Measurements from ENCODE around the gene SLC40A1.

The SLC40A1 gene

GRCh38 chr2:189559579-189560272 lies 20.9 kb downstream of the SLC40A1 start:
- no peak for TF ChIP-seq POLR2AphosphoS5 (IDR thresholded peaks at IDR 0.05; ENCODE audit: low read depth, low read length)
- TF ChIP-seq POLR2A (IDR thresholded peaks at IDR 0.05; ENCODE audit: low read depth, low read length), result no peak
- no peak for TF ChIP-seq TAF1 (IDR thresholded peaks at IDR 0.05; ENCODE audit: borderline replicate concordance, low read depth, low read length)
- DNase-seq (ENCODE audit: insufficient read length), result no peak
- no peak for FAIRE-seq

DNA sequence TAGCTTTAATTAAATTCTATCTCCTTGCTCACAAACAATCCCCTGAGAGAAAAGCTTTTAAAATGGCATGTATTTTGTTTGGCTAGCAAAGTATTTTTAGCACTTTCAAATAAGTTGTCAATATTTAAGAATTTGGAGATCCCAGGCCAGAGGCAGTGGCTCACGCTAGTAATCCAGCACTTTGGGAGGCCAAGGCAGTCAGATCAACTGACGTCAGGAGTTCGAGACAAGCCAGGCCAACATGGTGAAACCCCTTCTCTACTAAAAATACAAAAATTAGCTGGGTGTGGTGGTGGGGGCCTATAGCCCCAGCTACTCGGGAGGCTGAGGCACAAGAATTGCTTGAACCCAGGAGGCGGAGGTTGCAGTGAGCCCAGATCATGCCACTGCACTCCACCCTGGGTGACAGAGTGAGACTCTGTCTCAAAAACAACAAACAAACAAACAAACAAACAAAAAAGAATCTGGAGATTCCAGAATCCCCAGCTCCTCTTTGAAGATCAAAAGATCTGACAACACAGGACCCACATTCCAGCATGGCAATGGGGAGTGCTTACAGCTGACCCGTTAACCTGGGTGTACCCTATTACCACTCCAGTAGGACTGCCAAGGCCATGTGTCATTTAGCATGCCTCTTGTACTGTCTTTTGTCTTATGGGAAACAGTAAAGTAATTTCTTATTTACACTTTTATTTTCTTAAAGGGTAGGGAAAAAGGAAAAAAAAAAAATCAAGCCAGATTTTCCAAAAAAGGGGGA lies 21.9 kb downstream of the SLC40A1 start:
- DNase-seq (ENCODE audit: insufficient read length) (no peak), FAIRE-seq (no peak)
- TF ChIP-seq POLR2A (IDR thresholded peaks at IDR 0.05; ENCODE audit: low read depth, low read length) (no peak), POLR2AphosphoS5 (IDR thresholded peaks at IDR 0.05; ENCODE audit: low read depth, low read length) (no peak), TAF1 (IDR thresholded peaks at IDR 0.05; ENCODE audit: borderline replicate concordance, low read depth, low read length) (no peak)

GRCh38 chr2:189557373-189557772 lies 23.2 kb downstream of the SLC40A1 start:
- DNase-seq (ENCODE audit: insufficient read length) (no peak), FAIRE-seq (no peak)
- TF ChIP-seq POLR2AphosphoS5 (IDR thresholded peaks at IDR 0.05; ENCODE audit: low read depth, low read length) (no peak), POLR2A (IDR thresholded peaks at IDR 0.05; ENCODE audit: low read depth, low read length) (no peak), TAF1 (IDR thresholded peaks at IDR 0.05; ENCODE audit: borderline replicate concordance, low read depth, low read length) (no peak)

DNA sequence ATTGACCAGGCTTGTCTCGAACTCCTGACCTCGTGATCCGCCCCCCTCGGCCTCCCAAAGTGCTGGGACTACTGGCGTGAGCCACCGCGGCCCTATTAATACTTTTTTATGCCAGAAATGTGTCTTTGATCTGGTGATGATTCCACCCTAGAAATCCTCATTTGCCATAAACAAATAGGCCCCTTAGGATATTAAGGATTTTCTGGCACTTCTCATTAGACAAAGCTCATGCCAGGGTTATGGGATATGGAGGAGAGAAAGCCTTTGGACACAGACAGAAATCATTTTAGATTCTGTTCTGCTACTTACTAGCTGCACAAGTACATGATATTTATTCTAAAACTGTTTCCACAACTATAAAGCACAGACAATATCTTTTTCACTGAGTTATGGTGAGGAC lies 24.1 kb downstream of the SLC40A1 start:
- TF ChIP-seq POLR2A (IDR thresholded peaks at IDR 0.05; ENCODE audit: low read depth, low read length) (no peak), TAF1 (IDR thresholded peaks at IDR 0.05; ENCODE audit: borderline replicate concordance, low read depth, low read length) (no peak), POLR2AphosphoS5 (IDR thresholded peaks at IDR 0.05; ENCODE audit: low read depth, low read length) (no peak)
- no peak for FAIRE-seq
- no peak for DNase-seq (ENCODE audit: insufficient read length)

GRCh38 chr2:189555232-189555631 lies 25.4 kb downstream of the SLC40A1 start:
- DNase-seq (ENCODE audit: insufficient read length), result no peak
- FAIRE-seq, result no peak

DNA sequence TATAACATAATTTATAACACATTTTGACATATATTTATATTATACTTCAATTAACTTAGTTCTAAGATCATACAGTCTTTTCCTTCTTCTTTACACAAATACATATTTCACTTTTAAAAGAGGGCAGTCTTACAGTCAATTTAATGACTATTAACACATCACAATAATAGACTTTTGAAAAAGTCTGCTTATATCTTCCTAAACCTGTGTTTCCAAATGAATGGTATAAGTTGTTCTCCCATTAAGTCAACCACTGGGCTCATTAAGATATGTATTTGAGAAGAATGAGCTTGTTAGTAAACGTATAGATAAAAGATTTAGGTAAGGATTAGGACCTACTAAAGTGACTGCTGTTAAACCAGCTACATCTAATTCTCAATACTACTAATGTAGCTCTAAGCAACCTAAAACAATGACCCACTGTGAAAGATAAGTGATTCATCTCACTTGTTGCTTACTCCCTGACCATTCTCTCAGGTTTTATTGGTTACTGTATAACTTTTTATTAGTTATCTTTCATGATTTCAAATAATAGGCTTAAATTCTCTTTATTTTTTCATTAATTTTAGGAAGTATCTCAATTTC lies 27.0 kb downstream of the SLC40A1 start:
- DNase-seq (ENCODE audit: insufficient read length) (no peak), FAIRE-seq (no peak)
- TF ChIP-seq POLR2A (IDR thresholded peaks at IDR 0.05; ENCODE audit: low read depth, low read length) (no peak), TAF1 (IDR thresholded peaks at IDR 0.05; ENCODE audit: borderline replicate concordance, low read depth, low read length) (no peak), POLR2AphosphoS5 (IDR thresholded peaks at IDR 0.05; ENCODE audit: low read depth, low read length) (no peak)

More at GRCh38 chr2:189555232-189555631, 25.4 kb downstream of the SLC40A1 start:
- TF ChIP-seq POLR2A (IDR thresholded peaks at IDR 0.05; ENCODE audit: low read depth, low read length) (no peak), TAF1 (IDR thresholded peaks at IDR 0.05; ENCODE audit: borderline replicate concordance, low read depth, low read length) (no peak), POLR2AphosphoS5 (IDR thresholded peaks at IDR 0.05; ENCODE audit: low read depth, low read length) (no peak)

GRCh38 chr2:189552991-189553404 lies 27.6 kb downstream of the SLC40A1 start:
- DNase-seq (ENCODE audit: insufficient read length), result no peak
- no peak for FAIRE-seq

DNA sequence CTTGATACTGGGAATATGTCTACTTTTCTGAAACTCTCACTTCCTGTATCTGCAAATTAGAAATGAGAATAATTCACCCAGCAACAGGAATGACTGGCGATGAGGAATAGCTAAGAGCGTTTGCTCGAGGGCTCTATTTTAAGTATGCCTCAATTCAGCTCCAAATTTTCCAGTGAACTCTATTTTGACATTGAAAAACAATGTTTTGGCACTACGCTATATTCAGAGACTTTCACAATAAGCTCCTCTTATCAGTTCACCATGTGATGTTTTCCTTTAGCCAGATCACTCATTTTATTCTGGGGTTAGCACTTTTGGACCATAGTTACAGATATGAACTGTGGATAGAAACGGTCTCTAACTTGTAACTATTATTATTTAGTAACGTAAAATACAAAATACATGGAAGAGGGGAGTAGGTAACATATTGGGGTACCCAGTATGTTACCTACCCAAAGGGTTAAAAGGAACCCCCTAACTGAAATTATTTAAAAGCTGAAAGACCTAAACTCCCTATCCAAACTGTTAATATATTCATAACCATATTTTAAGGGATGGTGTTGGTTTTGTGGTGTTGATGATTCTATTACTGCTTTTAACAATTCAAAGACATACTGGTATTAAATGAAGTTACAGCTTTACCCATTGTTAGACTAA lies 28.1 kb downstream of the SLC40A1 start:
- DNase-seq (ENCODE audit: insufficient read length) (no peak), FAIRE-seq (no peak)
- TF ChIP-seq TAF1 (IDR thresholded peaks at IDR 0.05; ENCODE audit: borderline replicate concordance, low read depth, low read length) (no peak), POLR2AphosphoS5 (IDR thresholded peaks at IDR 0.05; ENCODE audit: low read depth, low read length) (no peak), POLR2A (IDR thresholded peaks at IDR 0.05; ENCODE audit: low read depth, low read length) (no peak)

More at GRCh38 chr2:189552991-189553404, 27.6 kb downstream of the SLC40A1 start:
- TF ChIP-seq POLR2A (IDR thresholded peaks at IDR 0.05; ENCODE audit: low read depth, low read length) (no peak), POLR2AphosphoS5 (IDR thresholded peaks at IDR 0.05; ENCODE audit: low read depth, low read length) (no peak), TAF1 (IDR thresholded peaks at IDR 0.05; ENCODE audit: borderline replicate concordance, low read depth, low read length) (no peak)

DNA sequence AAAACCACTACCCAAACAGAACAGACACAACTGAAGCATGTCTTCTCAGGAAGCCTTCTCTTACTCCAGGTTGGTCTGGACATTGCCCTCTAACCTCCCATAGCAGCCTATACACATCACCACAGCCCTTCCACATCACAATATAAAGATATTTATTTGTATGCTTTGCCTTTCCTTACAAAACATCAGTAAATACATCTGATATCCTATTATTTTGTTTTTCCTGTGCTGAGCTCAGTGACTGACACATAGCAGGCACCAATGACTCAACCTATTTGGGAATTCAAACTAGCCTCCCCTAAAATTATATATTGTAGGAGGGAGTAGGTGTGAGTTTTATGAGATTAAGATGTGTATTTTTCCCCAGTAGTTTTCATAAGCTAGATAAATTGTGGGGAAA lies 28.8 kb downstream of the SLC40A1 start:
- TF ChIP-seq TAF1 (IDR thresholded peaks at IDR 0.05; ENCODE audit: borderline replicate concordance, low read depth, low read length) (no peak), POLR2A (IDR thresholded peaks at IDR 0.05; ENCODE audit: low read depth, low read length) (no peak), POLR2AphosphoS5 (IDR thresholded peaks at IDR 0.05; ENCODE audit: low read depth, low read length) (no peak)

GRCh38 chr2:189549449-189549832 lies 31.1 kb downstream of the SLC40A1 start:
- TF ChIP-seq POLR2A (IDR thresholded peaks at IDR 0.05; ENCODE audit: low read depth, low read length), result no peak
- no peak for DNase-seq (ENCODE audit: insufficient read length)
- no peak for FAIRE-seq

More for the DNA sequence above, 28.8 kb downstream of the SLC40A1 start:
- FAIRE-seq, result no peak
- no peak for DNase-seq (ENCODE audit: insufficient read length)

DNA sequence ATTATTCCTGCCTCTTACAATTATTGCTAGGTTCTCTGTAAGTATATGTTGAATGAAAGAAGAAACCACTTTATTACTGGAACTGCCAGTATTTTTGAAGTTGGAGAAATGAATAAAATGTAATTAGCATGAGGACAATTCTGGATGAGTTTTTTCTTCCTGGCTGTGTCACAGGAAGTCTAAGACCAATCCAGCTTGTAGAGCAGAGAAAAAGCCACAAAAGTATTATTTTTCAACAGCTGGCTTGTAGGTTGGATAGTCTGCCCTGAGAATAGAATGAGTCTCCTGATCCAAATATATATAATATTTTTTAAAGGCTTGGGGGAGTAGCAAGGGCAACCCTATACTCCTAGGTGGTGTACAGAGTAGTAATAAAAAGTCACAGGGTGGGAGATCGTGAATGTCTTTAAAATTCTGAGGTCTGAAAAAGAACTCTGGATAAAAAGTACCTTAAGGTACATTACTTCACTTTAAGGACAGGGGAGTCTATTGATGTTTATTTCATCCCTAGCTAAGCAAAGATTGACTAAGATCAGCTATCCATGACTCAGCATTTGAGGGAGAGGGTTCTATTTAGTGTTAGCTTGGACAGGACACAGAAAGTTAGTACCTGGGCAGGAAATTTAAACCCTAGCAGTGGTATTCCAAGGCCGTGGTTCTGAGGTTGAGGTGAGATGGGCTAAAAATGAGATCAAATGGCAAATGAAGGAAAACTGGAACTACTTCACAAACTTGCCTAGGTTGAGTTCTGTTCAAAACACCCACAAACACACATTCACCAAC lies 31.7 kb downstream of the SLC40A1 start:
- DNase-seq (ENCODE audit: insufficient read length) (no peak), FAIRE-seq (no peak)
- no peak for TF ChIP-seq POLR2A (IDR thresholded peaks at IDR 0.05; ENCODE audit: low read depth, low read length)
- no peak for TF ChIP-seq POLR2AphosphoS5 (IDR thresholded peaks at IDR 0.05; ENCODE audit: low read depth, low read length)
- no peak for TF ChIP-seq TAF1 (IDR thresholded peaks at IDR 0.05; ENCODE audit: borderline replicate concordance, low read depth, low read length)
